Stomach (tissue), 4 donors: ENCODE results near the gene SETD6.

ENCODE experiments used
- EP300 ChIP-seq: sonication (generic); formaldehyde crosslinking; IDR thresholded peaks from one replicate; pipeline ENCODE4 v1.6.1; 2017; ENCODE audit warnings: antibody characterized with exemption
- POLR2A ChIP-seq, 4 donors: fragments of 450-650 bp; IDR thresholded peaks; one replicate each; pipeline ENCODE4 v1.6.1; 2016; ENCODE audit warnings: antibody characterized with exemption in 4 of 4, control low read depth in 2 of 4, mild to moderate bottlenecking in 1 of 4, moderate library complexity in 1 of 4
- TF ChIP-seq, protein P1 (sequence below), 7 experiments: fragments of 450-650 bp in 4 of 7; fragments of 200-600 bp in 3 of 7; sonication (generic) in 3 of 7; IDR thresholded peaks; one replicate each; pipeline ENCODE4 v1.5.1; 2016 to 2019; ENCODE audit warnings: antibody characterized with exemption in 7 of 7, control low read depth in 2 of 7, mild to moderate bottlenecking in 1 of 7

DNA sequence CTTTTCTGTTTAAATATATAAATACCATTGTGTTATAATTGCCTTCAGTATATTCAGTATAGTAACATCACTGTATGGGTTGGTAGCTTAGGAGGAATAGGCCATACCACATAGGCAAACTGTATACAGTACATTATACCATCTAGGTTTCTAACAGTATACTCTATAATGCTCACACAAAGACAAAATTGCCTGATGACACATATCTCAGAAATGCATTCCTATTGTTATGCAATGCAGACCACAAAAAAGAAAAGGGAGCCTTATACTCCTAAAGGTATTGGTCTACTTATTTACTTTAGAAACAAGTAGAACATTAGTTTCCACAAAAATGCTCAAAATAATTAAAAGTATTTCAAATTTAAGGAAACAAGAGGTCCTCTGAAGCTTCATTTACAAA, 47.9 kb downstream of the SETD6 start:
- TF ChIP-seq, protein P1, sequence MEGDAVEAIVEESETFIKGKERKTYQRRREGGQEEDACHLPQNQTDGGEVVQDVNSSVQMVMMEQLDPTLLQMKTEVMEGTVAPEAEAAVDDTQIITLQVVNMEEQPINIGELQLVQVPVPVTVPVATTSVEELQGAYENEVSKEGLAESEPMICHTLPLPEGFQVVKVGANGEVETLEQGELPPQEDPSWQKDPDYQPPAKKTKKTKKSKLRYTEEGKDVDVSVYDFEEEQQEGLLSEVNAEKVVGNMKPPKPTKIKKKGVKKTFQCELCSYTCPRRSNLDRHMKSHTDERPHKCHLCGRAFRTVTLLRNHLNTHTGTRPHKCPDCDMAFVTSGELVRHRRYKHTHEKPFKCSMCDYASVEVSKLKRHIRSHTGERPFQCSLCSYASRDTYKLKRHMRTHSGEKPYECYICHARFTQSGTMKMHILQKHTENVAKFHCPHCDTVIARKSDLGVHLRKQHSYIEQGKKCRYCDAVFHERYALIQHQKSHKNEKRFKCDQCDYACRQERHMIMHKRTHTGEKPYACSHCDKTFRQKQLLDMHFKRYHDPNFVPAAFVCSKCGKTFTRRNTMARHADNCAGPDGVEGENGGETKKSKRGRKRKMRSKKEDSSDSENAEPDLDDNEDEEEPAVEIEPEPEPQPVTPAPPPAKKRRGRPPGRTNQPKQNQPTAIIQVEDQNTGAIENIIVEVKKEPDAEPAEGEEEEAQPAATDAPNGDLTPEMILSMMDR (IDR thresholded peaks at IDR 0.05), result no peak
- TF ChIP-seq EP300 (no peak), POLR2A (IDR thresholded peaks at IDR 0.05) (no peak)
